Lower leg skin (tissue), 3 donors: ENCODE results near the gene WBP1L.

Experiments
- POLR2A ChIP-seq, 2 donors: fragments of 450-650 bp; IDR thresholded peaks; one replicate each; pipeline ENCODE4 v1.6.1; 2016 to 2017; ENCODE audit warnings: antibody characterized with exemption in 2 of 2, mild to moderate bottlenecking in 1 of 2, moderate library complexity in 1 of 2
- TF ChIP-seq, protein P1 (sequence below), 3 donors: fragments of 450-650 bp; IDR thresholded peaks; one replicate each; pipeline ENCODE4 v1.5.1; 2016; ENCODE audit warnings: antibody characterized with exemption in 3 of 3, mild to moderate bottlenecking in 3 of 3, moderate library complexity in 2 of 3

DNA sequence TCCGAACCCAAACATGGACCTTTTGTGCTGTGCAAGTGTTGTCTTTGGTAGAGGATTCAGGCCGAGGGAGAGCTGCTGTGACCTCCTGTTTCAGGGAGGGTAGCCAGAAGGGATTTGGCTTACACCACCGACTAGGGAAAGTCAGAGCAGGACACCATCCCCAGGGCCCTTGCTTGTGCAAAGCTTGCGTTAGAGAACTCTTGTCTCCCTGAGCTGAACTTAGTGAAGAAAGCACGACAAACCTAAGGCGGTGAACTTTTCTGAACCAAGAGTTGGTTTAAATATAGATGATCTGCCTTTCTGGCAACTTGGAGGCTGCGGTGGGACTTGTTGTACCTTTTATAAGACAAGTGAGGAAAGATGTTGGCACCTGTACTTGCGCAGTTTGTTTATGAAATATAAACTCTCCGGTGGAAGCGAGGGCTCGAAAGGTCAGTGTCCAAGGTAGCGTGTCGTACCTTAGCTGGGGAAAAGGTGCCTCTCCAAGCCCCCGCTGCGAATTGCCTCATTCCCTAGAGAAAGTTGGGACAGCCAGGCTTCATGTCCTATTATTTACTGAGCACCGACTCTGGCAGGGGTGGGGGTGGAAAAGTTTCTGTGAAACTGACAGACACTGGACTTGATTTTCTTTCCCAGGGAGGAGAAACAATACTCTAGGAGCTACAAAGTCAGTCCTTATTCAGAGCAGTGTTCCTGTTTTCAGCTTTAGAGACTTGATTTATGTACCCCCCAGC, 31.6 kb downstream of the WBP1L start:
- TF ChIP-seq, protein P1, sequence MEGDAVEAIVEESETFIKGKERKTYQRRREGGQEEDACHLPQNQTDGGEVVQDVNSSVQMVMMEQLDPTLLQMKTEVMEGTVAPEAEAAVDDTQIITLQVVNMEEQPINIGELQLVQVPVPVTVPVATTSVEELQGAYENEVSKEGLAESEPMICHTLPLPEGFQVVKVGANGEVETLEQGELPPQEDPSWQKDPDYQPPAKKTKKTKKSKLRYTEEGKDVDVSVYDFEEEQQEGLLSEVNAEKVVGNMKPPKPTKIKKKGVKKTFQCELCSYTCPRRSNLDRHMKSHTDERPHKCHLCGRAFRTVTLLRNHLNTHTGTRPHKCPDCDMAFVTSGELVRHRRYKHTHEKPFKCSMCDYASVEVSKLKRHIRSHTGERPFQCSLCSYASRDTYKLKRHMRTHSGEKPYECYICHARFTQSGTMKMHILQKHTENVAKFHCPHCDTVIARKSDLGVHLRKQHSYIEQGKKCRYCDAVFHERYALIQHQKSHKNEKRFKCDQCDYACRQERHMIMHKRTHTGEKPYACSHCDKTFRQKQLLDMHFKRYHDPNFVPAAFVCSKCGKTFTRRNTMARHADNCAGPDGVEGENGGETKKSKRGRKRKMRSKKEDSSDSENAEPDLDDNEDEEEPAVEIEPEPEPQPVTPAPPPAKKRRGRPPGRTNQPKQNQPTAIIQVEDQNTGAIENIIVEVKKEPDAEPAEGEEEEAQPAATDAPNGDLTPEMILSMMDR (IDR thresholded peaks at IDR 0.05) = no peak
- no peak for TF ChIP-seq POLR2A (IDR thresholded peaks at IDR 0.05)
